Bone marrow (tissue), 2 donors: ENCODE measurements around the gene HDAC3.
"Not testable (repeated sequence)": the region's sequence is repeated elsewhere in the genome, so short reads cannot be mapped to it uniquely, and the experiment has no call there.

Experiments
- DNase-seq, 2 donors: peaks; one replicate each; lab custom pipeline; 2025; lab: John Stamatoyannopoulos, UW

Gene HDAC3

GRCh38 chr5:141634720-141635119 is 1.9 kb downstream of the HDAC3 start:
- DNase-seq = no peak

GRCh38 chr5:141633871-141634561 is 2.6 kb downstream of the HDAC3 start:
- DNase-seq = no peak

- DNase-seq = no peak
Measured at GRCh38 chr5:141632650-141633049, 4.0 kb downstream of the HDAC3 start.

DNA sequence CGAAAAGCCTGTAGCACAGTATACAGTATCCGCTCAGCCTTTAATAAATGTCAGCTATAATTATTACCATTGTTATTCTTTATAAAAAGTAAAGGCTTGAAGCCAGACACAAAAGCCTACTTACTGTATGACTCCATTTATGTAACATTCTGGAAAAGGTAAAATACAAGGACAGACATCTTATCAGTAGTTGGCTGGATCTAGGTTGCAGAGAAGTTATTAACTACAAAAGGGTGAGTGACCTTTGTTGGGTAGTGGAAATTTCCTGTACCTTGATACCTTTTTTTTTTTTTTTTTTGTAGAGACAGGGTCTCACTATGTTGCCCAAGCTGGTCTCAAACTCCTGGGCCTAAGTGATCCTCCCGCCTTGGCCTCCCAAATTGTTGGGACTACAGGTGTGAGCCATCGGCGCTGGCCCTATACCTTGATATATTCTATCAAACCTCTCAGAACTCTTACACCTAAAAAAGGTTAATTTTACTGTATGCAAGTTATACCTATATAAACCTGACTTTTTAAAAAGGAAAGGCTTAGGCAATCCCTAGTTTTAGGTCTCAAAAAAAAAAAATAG is 6.0 kb downstream of the HDAC3 start:
- no peak for DNase-seq

DNA sequence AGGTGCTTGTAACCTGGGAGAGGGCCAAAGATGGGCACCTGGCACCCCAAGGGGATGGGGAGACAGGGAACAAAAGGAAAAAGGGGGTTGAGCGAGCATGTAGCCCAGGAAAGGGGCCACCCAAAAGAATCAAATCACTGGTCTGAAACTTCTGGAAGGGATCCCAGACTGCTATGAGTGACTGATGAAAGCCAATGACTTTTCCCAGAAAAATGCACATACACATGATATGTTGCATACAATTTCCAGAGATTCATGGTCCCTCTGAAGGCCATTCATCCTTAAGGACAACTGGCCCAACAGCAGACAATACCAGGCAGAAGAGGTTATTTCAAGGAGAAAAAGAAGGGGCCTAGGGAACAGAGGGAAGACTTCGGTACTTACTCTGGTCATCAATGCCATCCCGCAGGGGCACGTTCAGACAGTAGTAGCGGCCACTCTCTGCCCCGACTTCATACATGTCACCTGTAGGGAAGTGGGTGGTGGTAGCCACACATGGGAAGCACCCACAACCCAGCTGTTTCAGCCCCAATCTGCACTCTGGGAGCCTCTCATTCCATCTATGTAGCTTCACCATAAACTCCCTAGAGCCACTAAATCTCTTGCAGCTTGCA is 8.4 kb downstream of the HDAC3 start:
- DNase-seq = no peak

DNA sequence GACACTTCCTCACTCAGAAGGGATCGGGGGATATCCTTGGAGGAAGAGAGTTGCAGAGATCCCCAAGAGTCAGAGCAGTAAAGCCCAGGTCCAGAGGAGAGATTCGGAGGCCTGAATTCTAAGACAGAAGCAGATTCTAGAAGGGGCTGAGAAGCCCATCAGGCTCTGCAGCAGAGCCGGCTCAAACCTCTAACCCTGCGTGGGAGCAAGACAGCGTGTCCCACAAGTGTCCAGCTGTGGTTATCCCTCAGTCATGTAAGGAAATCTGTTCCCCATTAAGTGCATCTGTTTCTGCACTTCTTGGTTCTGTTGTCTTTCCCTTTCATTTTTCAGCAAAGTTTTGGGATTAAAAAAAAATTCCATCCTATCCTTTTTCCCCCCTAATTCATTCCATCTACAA is 13.0 kb downstream of the HDAC3 start:
- no peak for DNase-seq

DNA sequence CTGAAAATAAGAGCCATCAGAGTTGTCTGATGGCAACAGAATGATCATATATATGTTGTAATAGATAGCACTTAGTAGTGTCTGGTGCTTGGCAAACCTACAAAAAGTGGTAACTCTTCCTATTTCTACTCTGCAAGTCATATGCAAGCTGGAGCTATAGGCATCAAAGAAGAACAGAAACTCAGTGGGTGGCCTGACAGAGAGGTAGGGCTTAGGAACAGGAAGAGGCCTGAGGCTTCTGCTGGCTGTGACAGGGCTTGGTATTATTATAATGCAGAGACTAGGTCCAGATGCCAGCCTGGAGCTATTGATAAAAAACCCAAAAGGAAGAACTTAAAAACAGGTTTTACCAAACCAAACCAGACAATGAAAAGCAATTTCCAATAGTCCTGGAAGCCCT is 13.5 kb downstream of the HDAC3 start:
- peak in 1 of 2 donors; percentile 67 for DNase-seq

- DNase-seq = peak; percentile 88 to 89
Measured at GRCh38 chr5:141618804-141619554, 17.7 kb downstream of the HDAC3 start, which contains the start of gene DIAPH1. DIAPH1 (minus strand) TSS chr5:141619000; CDS start chr5:141618914, 86 bp downstream.

DNA sequence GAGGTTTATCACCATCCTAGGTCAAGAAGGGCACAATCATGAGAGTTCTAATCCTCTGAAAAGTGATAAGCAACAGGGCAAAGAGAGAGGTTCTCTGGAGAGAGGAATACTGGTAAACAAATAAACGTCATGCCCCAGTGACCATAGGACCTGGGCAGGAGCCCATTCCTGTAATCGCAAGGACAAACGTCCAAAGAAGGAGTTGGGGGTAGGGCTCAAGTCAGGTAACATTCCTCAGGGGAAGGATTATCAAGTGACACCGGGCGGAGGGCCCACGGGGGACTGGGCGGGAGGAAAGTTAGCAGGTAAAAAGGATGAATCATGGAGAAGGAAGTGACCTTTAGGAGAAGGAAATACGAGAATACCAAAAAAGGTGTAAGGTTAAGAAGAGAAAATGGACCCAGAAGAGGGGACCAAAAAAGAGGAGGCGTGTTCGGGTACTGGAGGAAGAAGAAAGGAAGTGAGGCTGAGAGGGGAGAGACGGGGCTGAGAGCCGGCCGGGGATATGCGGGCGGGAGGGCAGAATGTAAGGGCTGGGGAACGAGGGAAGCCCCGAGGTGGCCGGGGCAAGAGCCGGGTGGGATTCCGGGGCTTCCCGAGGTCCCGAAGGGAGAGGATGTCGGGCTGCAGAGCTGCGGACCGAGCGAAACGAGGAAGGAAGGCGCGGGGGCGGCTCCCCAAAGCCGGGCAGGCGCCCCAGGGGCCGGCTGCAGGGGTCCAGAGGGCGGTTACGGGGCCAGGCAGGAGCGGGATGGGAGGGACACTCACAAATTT is 18.4 kb downstream of the HDAC3 start:
- peak; percentile 24 to 52 for DNase-seq

- no peak for DNase-seq
Measured at GRCh38 chr5:141617682-141618029, 19.0 kb downstream of the HDAC3 start.

GRCh38 chr5:141617128-141617527 is 19.5 kb downstream of the HDAC3 start:
- no peak for DNase-seq

GRCh38 chr5:141615991-141616720 is 20.5 kb downstream of the HDAC3 start:
- DNase-seq = no peak

DNA sequence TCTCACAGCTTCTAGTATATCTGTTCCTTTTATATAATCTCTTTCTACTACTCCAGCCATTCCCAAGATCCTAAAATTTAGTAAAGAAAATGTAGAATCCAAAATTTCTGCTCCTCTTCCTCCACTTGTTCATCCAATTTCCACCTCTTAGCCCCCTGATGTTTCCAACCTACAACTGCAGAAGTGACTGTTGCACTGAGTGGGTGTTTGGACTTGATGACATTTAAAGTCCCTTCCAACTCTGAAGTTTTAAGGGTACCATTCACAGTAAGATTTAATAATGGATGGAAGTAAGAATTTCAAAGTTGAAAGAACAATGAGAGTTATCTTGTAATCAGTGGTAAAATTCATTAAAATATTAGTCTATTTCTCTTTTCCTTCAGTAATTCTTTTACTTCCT is 23.3 kb downstream of the HDAC3 start:
- DNase-seq = no peak

DNA sequence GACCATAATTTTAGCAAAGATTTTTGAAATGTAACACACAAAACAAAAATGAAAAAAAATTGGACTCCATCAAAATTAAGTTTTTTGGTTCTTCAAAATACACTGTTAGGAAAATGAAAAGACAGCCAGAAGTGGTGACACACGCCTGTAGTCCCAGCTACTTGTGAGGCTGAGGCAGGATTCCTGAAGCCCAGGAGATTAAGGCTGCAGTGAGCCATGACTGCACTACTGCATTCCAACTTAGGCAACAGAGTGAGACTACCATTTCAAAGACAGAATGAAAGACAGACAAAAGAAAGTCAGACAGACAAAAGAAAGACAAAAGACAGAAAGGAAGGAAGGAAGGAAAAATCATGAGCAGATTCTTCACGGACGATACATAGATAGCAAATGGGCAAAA is 25.4 kb downstream of the HDAC3 start:
- no peak for DNase-seq

DNA sequence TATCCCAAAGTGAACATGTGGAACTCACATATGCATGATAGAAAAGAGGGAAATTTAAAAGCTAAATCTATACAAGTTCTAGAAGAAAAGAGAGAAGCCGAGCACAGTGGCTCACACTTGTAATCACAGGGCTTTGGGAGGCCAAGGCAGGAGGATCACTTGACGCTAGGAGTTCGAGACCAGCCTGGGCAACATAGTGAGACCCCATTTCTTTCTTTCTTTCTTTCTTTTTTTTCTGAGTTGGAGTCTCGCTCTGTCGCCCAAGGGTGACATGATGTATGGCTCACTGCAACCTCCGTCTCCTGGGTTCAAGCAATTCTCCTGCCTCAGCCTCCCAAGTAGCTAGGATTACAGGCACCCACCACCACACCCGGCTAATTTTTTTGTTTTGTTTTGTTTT is 26.7 kb downstream of the HDAC3 start:
- DNase-seq = not testable (repeated sequence)

- DNase-seq = no peak
Measured at GRCh38 chr5:141609044-141609443, 27.6 kb downstream of the HDAC3 start.

GRCh38 chr5:141608557-141608956 is 28.1 kb downstream of the HDAC3 start:
- no peak for DNase-seq

- DNase-seq = no peak
Measured at GRCh38 chr5:141608046-141608445, 28.6 kb downstream of the HDAC3 start.

DNA sequence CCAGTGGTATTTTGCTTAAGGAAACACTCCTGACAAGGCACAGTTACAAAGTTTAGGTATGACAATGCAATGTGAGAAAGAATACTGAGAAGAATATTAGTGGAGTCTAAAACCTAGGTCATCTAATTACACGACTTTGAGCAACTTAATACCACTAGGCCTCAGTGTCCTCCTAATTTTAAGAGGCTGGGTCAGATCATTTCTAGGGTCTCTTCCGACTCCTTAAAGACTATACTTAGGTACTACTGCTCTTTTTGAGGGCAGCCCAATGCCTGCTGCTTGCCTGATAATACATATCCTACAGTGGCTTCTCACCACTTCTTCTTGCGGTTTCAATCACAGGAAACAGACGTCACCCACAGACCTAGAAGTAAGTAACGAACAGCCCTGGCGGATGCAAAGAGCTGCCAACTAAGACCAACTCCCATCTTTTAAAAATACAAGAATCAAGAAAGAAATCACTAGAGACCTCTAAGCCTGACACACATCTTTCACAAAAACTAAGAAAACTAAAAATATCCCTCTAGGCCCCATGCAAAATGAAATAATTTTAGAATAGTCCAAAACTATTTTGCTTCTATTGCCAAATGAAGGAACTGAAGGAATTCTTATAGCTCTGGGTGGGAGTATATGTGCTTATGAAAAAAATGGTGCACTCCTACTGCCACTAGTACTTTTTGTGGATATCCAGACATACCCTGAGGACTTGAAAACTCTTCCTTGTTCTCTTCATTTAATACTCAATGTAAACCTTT is 30.9 kb downstream of the HDAC3 start:
- DNase-seq = peak; percentile 6 to 98

DNA sequence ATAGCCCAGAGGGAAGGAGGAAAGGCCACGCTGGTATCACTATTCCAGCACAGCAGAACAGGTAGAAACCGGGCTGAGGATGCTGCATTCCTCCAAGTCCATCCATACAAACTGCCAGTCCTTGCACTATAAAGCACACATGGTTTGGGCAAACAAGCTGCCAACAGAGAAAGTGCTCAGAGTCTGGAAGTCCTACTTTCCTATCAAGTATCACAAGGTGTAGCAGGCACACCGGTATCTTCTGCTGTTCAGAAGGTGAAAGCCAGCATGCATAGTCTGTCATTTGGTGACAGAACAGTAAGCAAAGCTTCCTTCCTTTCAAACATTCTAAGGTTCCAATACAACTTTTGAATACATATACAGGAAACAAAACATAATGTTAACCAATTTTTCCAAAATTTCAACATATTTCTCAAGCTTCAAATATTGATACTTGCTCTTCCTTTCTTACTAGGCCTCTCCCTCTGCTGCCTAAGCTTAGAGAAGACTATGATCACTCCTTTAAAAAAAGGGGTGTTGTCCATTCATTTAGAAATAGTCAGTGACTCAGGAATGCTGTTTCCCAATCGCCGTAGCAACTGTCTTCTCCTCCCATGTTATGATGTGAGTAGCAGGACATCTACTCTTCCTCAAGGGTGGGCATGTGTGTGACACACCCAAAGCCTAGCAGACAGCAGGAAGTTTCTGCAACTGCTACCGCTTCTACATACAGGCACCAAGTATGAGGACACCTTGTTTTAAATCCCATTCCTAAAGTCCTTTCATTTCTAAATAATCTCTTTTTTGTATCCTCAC is 32.5 kb downstream of the HDAC3 start:
- DNase-seq = peak; percentile 14 to 80
